SK-N-MC (cell line): Measurements from ENCODE around the gene GRID2.
A peak's percentile ranks its signal among the peaks of the same experiment; 100 is the strongest.

Source experiments
- DNase-seq: peaks from one replicate; pipeline ENCODE4 v3.0.0-alpha.2; 2011; ENCODE audit warnings: low read depth, low spot score
- H3K27ac ChIP-seq: fragments of 200-600 bp; sonication (generic); 2 replicates; pipeline ENCODE4 v1.5.1; 2016; ENCODE audit warnings: mixed run types
- H3K36me3 ChIP-seq: fragments of 200-600 bp; sonication (generic); 2 replicates; pipeline ENCODE4 v1.6.1; 2017; ENCODE audit warnings: antibody characterized with exemption, low read length, mixed read lengths; ENCODE audit not compliant: insufficient read depth
- H3K4me3 ChIP-seq: fragments of 200-600 bp; sonication (generic); 2 replicates; pipeline ENCODE4 v1.5.1; 2016
- H3K9ac ChIP-seq: fragments of 200-600 bp; sonication (generic); 2 replicates; pipeline ENCODE4 v1.8.0; 2017; ENCODE audit warnings: mixed run types, mixed read lengths; ENCODE audit not compliant: insufficient read length
- H3K9me3 ChIP-seq: fragments of 200-600 bp; sonication (generic); 2 replicates; pipeline ENCODE4 v1.6.1; 2017; ENCODE audit warnings: low read depth, mild to moderate bottlenecking, antibody characterized with exemption, low read length, moderate library complexity, mixed read lengths
- EZH2 ChIP-seq: fragments of 200-600 bp; sonication (generic); IDR thresholded peaks from one replicate; pipeline ENCODE4 v1.6.1; 2017; ENCODE audit warnings: antibody characterized with exemption
- FOXP2 ChIP-seq: optimal IDR thresholded peaks from 2 replicates; pipeline ENCODE3; 2011; ENCODE audit warnings: mild to moderate bottlenecking, moderate library complexity; ENCODE audit not compliant: insufficient read depth; ENCODE audit errors: extremely low read length, control extremely low read depth
- POLR2AphosphoS5 ChIP-seq: IDR thresholded peaks from 2 replicates; pipeline ENCODE4 v1.6.1; 2012; ENCODE audit warnings: mild to moderate bottlenecking, low read depth, low read length, borderline replicate concordance

Gene GRID2

GRCh38 chr4:93776386-93777080, 1472.8 kb downstream of the GRID2 start:
- Histone ChIP-seq H3K36me3 (no peaks in the 10 kb centered on the region), H3K4me3 (no peak overlapping the region), H3K9me3 (no peaks in the 10 kb centered on the region), H3K9ac (no peak overlapping the region), H3K27ac (no peak overlapping the region)
- no peak for TF ChIP-seq EZH2
- TF ChIP-seq POLR2AphosphoS5: no peak
- DNase-seq: no peak

GRCh38 chr4:93777081-93777460, 1473.3 kb downstream of the GRID2 start:
- no peak overlapping the region for H3K9ac ChIP-seq
- DNase-seq: no peak
- no peaks in the 10 kb centered on the region for H3K9me3 ChIP-seq
- H3K4me3 ChIP-seq: no peak overlapping the region
- H3K27ac ChIP-seq: no peak overlapping the region
- H3K36me3 ChIP-seq: no peaks in the 10 kb centered on the region
- TF ChIP-seq EZH2: no peak
- no peak for TF ChIP-seq FOXP2
- TF ChIP-seq POLR2AphosphoS5: no peak

- H3K4me3 ChIP-seq: no peak overlapping the region
- H3K36me3 ChIP-seq: no peaks in the 10 kb centered on the region
- TF ChIP-seq EZH2: no peak
- H3K9ac ChIP-seq: no peak overlapping the region
- H3K9me3 ChIP-seq: no peaks in the 10 kb centered on the region
- H3K27ac ChIP-seq: no peak overlapping the region
- no peak for DNase-seq
Measured at GRCh38 chr4:93779228-93779627, 1475.5 kb downstream of the GRID2 start.

GRCh38 chr4:93780080-93780479, 1476.3 kb downstream of the GRID2 start:
- Histone ChIP-seq H3K27ac (no peak overlapping the region), H3K36me3 (no peaks in the 10 kb centered on the region), H3K9ac (no peak overlapping the region), H3K4me3 (no peak overlapping the region), H3K9me3 (no peaks in the 10 kb centered on the region)
- TF ChIP-seq EZH2 (no peak), FOXP2 (no peak), POLR2AphosphoS5 (no peak)
- DNase-seq: no peak

GRCh38 chr4:93781198-93781597, 1477.4 kb downstream of the GRID2 start:
- TF ChIP-seq POLR2AphosphoS5: no peak
- no peak for TF ChIP-seq FOXP2
- TF ChIP-seq EZH2: no peak
- no peaks in the 10 kb centered on the region for H3K36me3 ChIP-seq
- no peak overlapping the region for H3K9ac ChIP-seq
- H3K4me3 ChIP-seq: no peak overlapping the region
- DNase-seq: no peak
- H3K27ac ChIP-seq: no peak overlapping the region
- H3K9me3 ChIP-seq: no peaks in the 10 kb centered on the region

GRCh38 chr4:93786149-93786548, 1482.4 kb downstream of the GRID2 start:
- Histone ChIP-seq H3K4me3 (no peak overlapping the region), H3K9ac (no peak overlapping the region), H3K36me3 (no peaks in the 10 kb centered on the region), H3K27ac (no peak overlapping the region), H3K9me3 (no peaks in the 10 kb centered on the region)
- no peak for DNase-seq
- no peak for TF ChIP-seq EZH2
- no peak for TF ChIP-seq FOXP2

GRCh38 chr4:93788712-93789111, 1484.9 kb downstream of the GRID2 start:
- H3K27ac ChIP-seq: no peak overlapping the region
- no peak overlapping the region for H3K9ac ChIP-seq
- H3K36me3 ChIP-seq: no peaks in the 10 kb centered on the region
- no peak overlapping the region for H3K4me3 ChIP-seq
- peak; percentile 20 for DNase-seq
- TF ChIP-seq POLR2AphosphoS5 (no peak), EZH2 (no peak), FOXP2 (no peak)
- H3K9me3 ChIP-seq: no peaks in the 10 kb centered on the region

GRCh38 chr4:93791570-93792195, 1487.9 kb downstream of the GRID2 start:
- no peak for TF ChIP-seq EZH2
- TF ChIP-seq POLR2AphosphoS5: no peak
- TF ChIP-seq FOXP2: no peak
- Histone ChIP-seq H3K9me3 (no peaks in the 10 kb centered on the region), H3K27ac (no peak overlapping the region), H3K36me3 (no peaks in the 10 kb centered on the region), H3K4me3 (no peak overlapping the region), H3K9ac (no peak overlapping the region)
- DNase-seq: peak; percentile 42

- no peaks in the 10 kb centered on the region for H3K9me3 ChIP-seq
- no peak for TF ChIP-seq FOXP2
- TF ChIP-seq EZH2: no peak
- TF ChIP-seq POLR2AphosphoS5: no peak
- no peak overlapping the region for H3K4me3 ChIP-seq
- no peak overlapping the region for H3K27ac ChIP-seq
- H3K9ac ChIP-seq: no peak overlapping the region
- no peaks in the 10 kb centered on the region for H3K36me3 ChIP-seq
- DNase-seq: no peak
Measured at GRCh38 chr4:93802045-93802444, 1498.3 kb downstream of the GRID2 start.
